NCI-H2081 treated with DMSO at 0.1 percent for 48 hours (cell line): ENCODE data around the gene TBC1D25.

ENCODE experiments used
- DNase-seq: peaks from one replicate; lab custom pipeline; 2025; lab: John Stamatoyannopoulos, UW

Gene TBC1D25

GRCh38 chrX:48560056-48560455 is 20.5 kb downstream of the TBC1D25 start:
- DNase-seq, result no peak

DNA sequence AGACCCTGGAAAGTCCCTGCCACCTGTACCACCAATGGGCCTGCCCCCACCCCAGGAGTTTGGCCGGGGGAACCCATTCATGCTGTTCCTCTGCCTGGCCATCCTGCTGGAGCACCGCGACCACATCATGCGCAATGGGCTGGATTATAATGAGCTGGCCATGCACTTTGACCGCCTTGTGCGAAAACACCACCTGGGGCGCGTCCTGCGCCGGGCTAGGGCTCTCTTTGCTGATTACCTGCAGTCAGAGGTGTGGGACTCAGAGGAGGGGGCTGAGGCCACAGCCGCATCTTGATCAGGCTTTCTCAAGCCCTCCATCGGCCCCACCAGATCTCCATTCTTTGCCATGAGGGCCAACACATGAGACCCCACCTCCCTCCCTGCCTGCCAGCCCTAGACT is 21.2 kb downstream of the TBC1D25 start:
- no peak for DNase-seq

- no peak for DNase-seq
Measured at GRCh38 chrX:48569958-48570357, 30.4 kb downstream of the TBC1D25 start.

GRCh38 chrX:48573690-48574269 is 34.3 kb downstream of the TBC1D25 start:
- DNase-seq, result peak; percentile 65

DNA sequence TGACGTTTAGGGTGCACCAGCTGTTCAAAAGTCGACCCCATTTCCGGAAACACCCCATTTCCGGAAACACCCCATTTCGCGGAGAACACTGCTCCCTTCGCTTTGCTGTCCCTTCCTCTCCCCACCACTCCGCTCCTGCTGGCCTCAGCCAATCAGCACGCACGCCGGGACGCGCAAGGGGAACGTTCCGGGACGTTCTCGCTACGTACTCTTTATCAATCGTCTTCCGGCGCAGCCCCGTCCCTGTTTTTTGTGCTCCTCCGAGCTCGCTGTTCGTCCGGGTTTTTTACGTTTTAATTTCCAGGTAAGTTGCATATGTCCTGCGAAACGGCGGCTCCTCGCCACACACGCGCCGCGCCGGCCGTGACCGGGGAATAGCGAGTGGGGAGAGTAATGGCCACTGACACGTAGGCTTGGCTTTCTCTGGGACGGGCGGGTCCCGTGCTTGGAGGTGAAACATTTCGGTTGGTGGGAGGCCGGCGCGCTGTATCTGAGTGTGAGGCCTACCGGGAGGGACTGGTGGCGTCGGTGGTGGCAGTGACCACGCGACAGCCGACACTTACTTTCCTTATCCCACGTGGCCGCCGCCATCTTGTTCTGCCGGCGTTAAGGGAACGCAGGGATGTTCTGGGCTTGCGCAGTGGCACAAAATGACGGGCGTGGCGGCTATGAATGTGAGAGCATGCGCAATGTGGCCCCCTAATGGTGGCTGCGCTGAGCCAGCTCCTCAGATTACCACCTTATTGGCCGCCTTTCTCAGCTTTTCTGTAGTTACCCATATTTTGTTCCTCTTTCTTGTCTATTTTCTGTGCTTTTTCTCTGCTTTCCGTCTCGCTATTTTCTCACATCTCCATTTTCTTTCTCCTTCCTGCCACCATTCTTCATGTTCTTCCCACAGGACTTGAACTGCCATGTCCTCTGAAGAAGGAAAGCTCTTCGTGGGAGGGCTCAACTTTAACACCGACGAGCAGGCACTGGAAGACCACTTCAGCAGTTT is 35.1 kb downstream of the TBC1D25 start, which contains the start of gene RBM3:
Gene RBM3 (plus strand): TSS at position 215 of the 997 bp plus-strand sequence. CDS start 697 bp downstream, at position 912.
- peak; percentile 75 for DNase-seq

GRCh38 chrX:48575642-48576041 is 36.1 kb downstream of the TBC1D25 start:
- DNase-seq, result no peak

DNA sequence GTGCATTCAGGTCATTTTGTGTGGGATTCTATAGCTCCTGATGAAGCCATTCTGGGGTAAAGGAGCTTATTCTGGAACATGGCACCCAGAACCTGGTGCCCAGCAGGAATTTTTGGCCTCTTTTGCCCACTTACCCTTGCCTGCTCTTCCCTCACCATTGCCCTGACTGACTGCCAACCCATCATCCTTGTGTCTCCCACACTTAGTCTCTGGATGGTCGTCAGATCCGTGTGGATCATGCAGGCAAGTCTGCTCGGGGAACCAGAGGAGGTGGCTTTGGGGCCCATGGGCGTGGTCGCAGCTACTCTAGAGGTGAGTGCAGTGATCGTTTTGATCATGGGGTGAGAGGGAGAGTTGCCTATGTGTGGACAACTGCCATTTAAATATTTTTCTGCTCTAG is 36.6 kb downstream of the TBC1D25 start:
- no peak for DNase-seq

- no peak for DNase-seq
Measured at GRCh38 chrX:48578661-48579128, 39.2 kb downstream of the TBC1D25 start.

- DNase-seq, result no peak
Measured at GRCh38 chrX:48579259-48579658, 39.7 kb downstream of the TBC1D25 start.

- no peak for DNase-seq
Measured at GRCh38 chrX:48580662-48581061, 41.1 kb downstream of the TBC1D25 start.

GRCh38 chrX:48584698-48585097 is 45.2 kb downstream of the TBC1D25 start:
- DNase-seq, result no peak

GRCh38 chrX:48589482-48590162 is 50.1 kb downstream of the TBC1D25 start:
- DNase-seq, result no peak

DNA sequence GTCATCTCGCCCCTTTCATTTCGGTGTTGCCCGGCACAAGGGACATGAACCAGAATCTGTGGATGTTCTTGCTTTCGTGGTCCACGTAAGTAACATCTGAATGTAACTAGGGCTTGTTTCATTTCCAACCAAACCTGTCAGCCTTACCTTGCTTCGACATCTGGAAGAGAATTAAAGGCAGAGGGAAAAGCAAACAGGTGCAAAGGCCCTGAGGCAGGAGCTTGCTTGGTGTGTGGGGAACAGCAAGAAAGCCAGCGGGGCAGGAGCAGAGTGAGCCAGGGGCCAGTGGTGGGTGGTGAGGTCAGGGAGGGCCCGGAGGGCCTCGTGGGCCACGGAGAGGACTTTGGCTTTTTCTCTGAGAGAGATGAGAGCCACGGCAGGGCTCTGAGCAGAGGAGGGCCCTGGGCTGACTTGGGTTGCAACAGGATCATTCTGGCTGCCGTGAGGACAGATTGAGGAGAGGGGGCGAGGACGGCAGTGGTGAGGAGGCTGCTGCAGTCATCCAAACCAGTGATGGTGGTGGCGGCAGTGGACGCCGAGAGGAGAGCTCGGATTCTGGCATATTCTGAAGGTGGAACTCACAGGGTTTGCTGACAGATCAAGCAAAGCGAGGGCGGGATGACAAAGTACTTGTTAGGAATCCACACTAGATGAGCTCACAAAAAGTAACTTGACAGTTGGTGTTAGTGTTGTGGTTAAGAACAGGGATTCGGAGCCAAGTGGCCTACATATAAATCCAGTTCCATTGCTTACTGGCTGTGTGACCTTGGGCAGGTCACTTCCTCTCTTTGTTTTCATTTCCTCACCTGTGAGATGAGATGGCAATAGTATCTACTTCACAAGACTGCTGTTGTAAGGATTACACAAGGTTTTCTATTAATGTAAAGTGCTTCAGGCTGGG is 50.9 kb downstream of the TBC1D25 start:
- no peak for DNase-seq

DNA sequence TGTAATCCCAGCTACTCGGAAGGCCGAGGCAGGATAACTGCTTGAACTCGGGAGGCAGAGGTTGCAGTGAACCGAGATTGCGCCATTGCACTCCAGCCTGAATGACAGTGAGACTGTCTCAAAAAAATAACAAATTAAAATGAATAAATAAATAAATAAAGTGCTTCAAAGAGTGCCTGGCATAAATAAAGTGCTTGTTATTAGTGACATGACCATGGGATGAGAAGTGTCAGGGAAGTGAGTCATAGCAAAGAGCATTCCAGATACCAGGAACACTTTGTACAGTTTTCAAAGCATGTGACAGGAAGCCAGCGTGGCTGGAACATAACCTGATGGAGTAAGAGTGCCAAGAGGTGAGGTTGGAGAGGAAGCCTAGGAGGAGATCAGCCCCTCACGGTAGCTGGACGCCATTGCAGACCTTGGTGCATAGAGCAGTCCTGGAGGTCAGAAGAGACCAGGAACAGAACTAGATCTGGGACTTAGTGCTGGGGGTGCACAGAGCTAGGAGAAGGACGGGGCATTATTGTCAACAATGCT is 51.8 kb downstream of the TBC1D25 start:
- DNase-seq, result no peak

DNA sequence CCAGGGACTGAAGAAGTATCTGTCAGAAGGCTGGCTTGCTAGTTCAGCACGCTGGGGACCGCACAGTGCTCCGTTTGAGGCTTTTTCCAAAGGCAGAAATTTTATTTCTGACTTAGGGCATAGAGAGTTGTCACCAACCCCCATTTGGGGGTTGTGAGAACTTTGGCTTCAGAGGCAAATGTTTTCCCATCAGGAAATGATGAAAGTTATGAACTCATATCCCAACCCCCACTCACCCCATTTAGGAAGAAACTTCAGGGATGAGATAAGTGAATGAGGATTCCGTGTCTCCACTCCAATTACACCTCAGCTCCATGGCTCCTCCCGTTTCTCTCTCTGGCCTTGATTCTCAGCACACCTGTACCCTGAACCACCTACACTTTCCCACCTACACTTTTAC is 53.5 kb downstream of the TBC1D25 start:
- DNase-seq, result no peak

GRCh38 chrX:48595929-48596328 is 56.4 kb downstream of the TBC1D25 start:
- no peak for DNase-seq

DNA sequence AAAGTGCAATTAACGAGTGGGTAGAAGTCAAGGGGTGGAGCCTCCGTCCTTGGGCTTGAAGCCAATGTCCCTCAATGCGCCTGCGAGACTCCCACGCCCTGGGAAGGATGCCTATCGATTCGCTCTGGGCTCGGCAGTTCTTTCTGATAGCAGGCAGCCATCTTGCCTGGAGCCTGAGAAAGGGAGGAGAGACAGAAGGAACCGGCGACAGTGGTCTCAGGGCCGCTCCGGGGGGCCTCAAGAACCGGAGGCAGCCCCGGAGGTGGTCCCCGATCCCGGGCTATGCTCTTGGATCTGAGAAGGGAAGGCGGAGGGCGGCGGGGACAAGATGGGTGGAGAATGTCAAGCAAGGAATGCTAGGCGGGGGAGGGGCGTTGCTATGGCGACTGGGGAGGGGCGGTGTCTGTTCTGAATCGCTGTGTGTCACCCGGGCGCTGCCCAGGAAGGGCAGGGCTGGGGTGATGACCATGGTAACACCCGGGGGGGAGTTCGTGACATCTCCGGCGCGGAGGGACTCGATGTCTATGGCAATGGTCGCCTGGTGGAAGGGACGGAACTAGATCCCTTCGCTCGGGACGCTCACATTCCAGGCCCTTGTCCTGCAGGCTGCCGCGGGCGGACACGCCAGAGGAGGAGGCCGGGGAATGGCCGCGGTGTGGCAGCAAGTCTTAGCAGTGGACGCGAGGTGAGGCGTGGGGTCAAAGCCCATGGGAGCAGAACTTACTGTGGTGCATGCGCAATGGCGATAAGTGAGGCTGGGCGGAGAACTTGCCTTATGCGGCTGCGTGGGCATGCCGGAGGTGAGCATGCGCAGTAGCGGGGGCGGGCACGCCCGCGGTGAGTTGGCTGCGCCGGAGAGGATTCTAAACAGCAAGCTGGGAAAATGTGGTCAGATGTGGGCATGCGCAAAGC is 58.1 kb downstream of the TBC1D25 start, which contains the start of gene WDR13:
Gene WDR13 (plus strand): TSS at position 140 of the 912 bp plus-strand sequence. CDS start 505 bp downstream, at position 645.
- peak; percentile 80 for DNase-seq

GRCh38 chrX:48598614-48599013 is 59.1 kb downstream of the TBC1D25 start:
- no peak for DNase-seq

DNA sequence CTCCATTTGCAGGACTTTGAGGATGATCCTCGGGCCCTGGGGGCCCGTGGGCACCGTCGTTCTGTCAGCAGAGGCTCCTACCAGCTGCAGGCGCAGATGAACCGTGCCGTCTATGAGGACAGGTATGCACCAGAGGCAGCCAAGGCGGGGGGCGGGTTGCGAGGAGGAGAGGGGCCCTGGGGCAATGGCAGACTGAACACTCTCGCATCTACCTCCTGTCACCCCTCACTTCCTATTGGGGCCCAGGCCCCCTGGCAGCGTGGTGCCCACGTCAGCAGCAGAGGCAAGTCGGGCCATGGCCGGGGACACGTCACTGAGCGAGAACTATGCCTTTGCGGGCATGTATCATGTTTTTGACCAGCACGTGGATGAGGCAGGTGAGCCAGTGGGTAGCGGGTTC is 59.8 kb downstream of the TBC1D25 start:
- no peak for DNase-seq

DNA sequence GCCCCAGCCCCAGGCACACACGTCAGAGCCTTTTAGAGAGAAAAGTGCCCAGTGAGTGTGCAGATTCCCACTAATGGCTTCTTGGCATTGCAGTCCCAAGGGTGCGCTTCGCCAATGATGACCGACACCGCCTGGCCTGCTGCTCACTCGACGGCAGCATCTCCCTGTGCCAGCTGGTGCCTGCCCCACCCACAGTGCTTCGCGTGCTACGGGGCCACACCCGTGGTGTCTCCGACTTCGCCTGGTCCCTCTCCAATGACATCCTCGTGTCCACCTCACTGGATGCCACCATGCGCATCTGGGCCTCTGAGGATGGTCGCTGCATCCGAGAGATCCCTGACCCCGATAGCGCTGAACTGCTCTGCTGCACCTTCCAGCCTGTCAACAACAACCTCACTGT is 60.7 kb downstream of the TBC1D25 start:
- no peak for DNase-seq
